Activated T-cell treated with anti-CD3 and anti-CD28 coated beads for 24 hours (primary cell): ENCODE measurements around the gene RNF41.

Source experiments
- DNase-seq: peaks from one replicate; pipeline ENCODE4 v3.0.0-alpha.2; 2020; ENCODE audit warnings: low read depth

Gene RNF41

GRCh38 chr12:56152756-56153677 is 68.7 kb downstream of the RNF41 start:
- DNase-seq: no peak
